Activated CD8-positive, alpha-beta T cell treated with anti-CD3 and anti-CD28 coated beads for 36 hours (primary cell): ENCODE data around the gene SAMD11. TPM values are rescaled to one million over a fixed set of nuclear protein-coding genes. Genes with fewer than 3 reads are reported as not detected.
A peak's percentile ranks its signal among the peaks of the same experiment; 100 is the strongest.

Experiments used
- ATAC-seq: fragments of 200-7000 bp; cut with Tn5 transposase; one replicate; pipeline ENCODE4 v1.10.0; 2021; ENCODE audit warnings: mild to moderate bottlenecking, moderate library complexity
- CTCF ChIA-PET: fragments of 350-600 bp; sonication (Branson Sonifier 250); formaldehyde crosslinking; loops from one replicate; lab custom pipeline; 2021; ENCODE audit warnings: antibody characterized with exemption; lab: Charles Lee
- POLR2A ChIA-PET: fragments of 350-600 bp; sonication (Branson Sonifier 250); formaldehyde crosslinking; loops from one replicate; lab custom pipeline; 2021; ENCODE audit warnings: antibody characterized with exemption; lab: Charles Lee
- DNase-seq: peaks from one replicate; pipeline ENCODE4 v3.0.0-alpha.2; 2020
- H3K27ac Mint-ChIP-seq: one replicate; pipeline ENCODE4 v1.8.0; 2021; ENCODE audit warnings: mild to moderate bottlenecking, mixed read lengths
- H3K27me3 Mint-ChIP-seq: one replicate; pipeline ENCODE4 v1.8.0; 2021; ENCODE audit warnings: mixed read lengths
- H3K36me3 Mint-ChIP-seq: one replicate; pipeline ENCODE4 v1.8.0; 2021; ENCODE audit warnings: low read depth, mixed read lengths
- H3K4me1 Mint-ChIP-seq: one replicate; pipeline ENCODE4 v1.8.0; 2021; ENCODE audit warnings: low read depth, mixed read lengths
- H3K4me3 Mint-ChIP-seq: one replicate; pipeline ENCODE4 v1.8.0; 2021; ENCODE audit warnings: mild to moderate bottlenecking, moderate library complexity, mixed read lengths
- H3K9me3 Mint-ChIP-seq: one replicate; pipeline ENCODE4 v1.8.0; 2021; ENCODE audit warnings: mixed read lengths
- intact Hi-C: fragments of 100-400 bp; cut with micrococcal nuclease; formaldehyde crosslinking; loops from one replicate; pipeline ENCODE4 v1.10.0; 2022
- total RNA-seq, 2 experiments: library from RNA; stranded (reverse); gene quantifications; one replicate each; pipeline ENCODE4 v1.2.3, GENCODE V29; 2021
- TF ChIP-seq, protein P1 (sequence below): fragments of 200-600 bp; IDR thresholded peaks from one replicate; pipeline ENCODE4 v1.8.0; 2022; ENCODE audit warnings: antibody characterized with exemption, mild to moderate bottlenecking

The SAMD11 gene
- total RNA-seq, 2 experiments from 2014 or later: not detected

DNA sequence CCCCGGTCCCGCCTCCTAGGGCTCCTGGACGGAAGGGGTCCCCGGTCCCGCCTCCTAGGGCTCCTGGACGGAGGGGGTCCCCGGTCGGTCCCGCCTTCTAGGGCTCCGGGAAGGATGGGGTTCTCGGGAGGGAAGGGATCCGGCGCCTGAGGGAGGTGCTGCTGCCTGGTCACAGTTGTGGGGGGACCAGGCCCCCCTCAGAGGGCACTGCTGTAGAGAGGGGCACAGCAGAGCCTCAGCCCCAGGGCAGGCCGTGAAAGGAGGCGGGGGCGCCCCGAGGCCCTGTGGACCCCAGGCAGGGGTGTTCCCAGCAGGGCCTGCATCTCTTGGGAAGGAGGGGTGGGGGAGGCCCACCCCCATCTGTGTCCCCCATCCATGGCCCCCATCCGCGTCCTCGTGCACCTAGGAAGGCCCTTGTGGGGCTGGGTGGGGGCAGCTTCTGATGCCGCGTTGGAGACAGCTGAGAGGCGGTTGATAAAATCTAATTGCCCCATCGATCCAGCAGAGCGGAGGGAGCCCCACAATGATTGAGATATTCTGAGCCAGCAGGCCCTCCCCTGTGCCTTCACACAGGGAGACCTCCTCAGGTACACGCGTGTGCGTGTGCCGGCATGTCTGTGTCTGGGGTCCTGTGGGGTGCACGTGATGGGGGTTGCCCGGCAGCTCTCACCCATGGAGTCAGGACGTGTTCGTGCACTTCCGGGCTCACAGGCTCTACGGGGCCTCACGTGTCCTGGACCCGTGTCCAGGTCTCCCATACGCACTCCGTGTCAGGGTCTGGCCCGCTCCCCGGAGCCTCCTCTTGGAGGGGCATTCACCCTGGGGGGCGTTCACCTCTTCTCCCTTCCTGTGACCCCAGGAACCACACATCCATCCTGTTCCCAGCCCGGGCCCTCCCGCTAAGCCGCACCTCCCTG lies 12.9 kb downstream of the SAMD11 start:
- POLR2A ChIA-PET: no interaction called here
- intact Hi-C loops: no loop called here
- no peak overlapping the region for H3K27ac Mint-ChIP-seq
- ATAC-seq (no peak), DNase-seq (no peak)
- no peak overlapping the region for H3K4me3 Mint-ChIP-seq
- TF ChIP-seq, protein P1, sequence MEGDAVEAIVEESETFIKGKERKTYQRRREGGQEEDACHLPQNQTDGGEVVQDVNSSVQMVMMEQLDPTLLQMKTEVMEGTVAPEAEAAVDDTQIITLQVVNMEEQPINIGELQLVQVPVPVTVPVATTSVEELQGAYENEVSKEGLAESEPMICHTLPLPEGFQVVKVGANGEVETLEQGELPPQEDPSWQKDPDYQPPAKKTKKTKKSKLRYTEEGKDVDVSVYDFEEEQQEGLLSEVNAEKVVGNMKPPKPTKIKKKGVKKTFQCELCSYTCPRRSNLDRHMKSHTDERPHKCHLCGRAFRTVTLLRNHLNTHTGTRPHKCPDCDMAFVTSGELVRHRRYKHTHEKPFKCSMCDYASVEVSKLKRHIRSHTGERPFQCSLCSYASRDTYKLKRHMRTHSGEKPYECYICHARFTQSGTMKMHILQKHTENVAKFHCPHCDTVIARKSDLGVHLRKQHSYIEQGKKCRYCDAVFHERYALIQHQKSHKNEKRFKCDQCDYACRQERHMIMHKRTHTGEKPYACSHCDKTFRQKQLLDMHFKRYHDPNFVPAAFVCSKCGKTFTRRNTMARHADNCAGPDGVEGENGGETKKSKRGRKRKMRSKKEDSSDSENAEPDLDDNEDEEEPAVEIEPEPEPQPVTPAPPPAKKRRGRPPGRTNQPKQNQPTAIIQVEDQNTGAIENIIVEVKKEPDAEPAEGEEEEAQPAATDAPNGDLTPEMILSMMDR: no peak
- peaks cover 4% of the 10 kb centered on the region for H3K4me1 Mint-ChIP-seq
- CTCF ChIA-PET: no interaction called here
- H3K36me3 Mint-ChIP-seq: no peaks in the 10 kb centered on the region
- no peaks in the 10 kb centered on the region for H3K9me3 Mint-ChIP-seq
- H3K27me3 Mint-ChIP-seq: peaks cover 31% of the 10 kb centered on the region

DNA sequence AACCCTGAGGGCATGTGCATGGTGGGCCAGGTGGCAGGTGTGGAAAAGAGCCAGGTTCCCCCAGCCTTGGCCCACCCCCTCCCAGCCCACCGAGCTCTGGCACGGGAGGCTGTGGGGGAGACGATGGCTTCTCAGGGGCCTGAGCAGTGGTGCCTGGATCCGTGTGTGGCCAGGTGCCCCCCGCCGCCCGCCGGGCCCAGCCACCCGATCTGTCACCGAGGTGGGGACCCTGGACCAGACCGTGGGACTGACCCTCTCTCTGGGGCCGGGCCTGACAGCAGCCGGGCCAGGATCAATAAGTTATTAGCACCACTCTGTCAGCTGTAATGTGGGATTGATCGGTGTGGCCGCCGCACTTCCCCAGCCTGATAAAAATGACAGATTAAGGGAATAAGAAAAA lies 13.8 kb downstream of the SAMD11 start:
- CTCF ChIA-PET: interaction anchor here (1.1 to 1.4 kb wide), 3 partner anchors 31 to 86 kb away, joined by 3 to 6 read pairs (median 4); no protein-coding TSS in a partner anchor

DNA sequence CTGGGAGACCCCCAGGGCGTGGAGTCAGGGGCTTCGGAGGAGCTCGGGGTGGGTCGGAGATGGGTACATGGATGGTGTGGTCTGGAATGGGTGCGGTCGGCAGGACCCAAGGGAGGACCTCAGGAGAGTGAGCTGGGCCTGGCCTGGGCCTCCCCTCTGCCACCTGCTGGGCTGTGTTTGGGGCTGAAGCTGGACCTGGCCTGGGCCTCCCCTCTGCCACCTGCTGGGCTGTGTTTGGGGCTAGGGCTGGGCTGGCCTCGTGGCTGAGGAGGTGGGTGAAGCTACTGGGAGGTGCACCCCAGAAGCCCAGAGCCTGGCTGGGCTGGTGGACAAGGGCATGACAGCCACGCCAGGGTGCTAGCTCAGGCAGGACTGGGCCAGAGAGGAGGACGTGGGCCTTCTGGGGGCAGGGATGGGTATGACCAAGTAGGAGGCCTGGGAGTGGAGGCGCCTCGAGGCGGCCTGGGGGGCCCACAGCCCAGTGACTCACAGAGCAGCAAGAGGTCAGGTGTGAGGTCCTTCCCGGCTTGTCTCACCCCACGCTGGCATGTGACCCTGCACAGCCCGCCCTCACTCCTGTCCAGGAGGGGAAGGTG lies 14.5 kb downstream of the SAMD11 start:
- ATAC-seq (peak; percentile 41), DNase-seq (no peak)
- Mint-ChIP-seq H3K4me1 (peaks cover 4% of the 10 kb centered on the region), H3K36me3 (no peaks in the 10 kb centered on the region), H3K27ac (no peak overlapping the region), H3K9me3 (no peaks in the 10 kb centered on the region), H3K27me3 (peaks cover 31% of the 10 kb centered on the region), H3K4me3 (no peak overlapping the region)
- intact Hi-C loops: no loop called here
- CTCF ChIA-PET: interaction anchor here (1.1 to 1.4 kb wide), 5 partner anchors 12 to 86 kb away, joined by 3 to 6 read pairs (median 3); no protein-coding TSS in a partner anchor
- POLR2A ChIA-PET: interaction anchor here (1.0 to 1.2 kb wide), 2 partner anchors 8 to 10 kb away, joined by 3 to 4 read pairs; no protein-coding TSS in a partner anchor
- TF ChIP-seq, protein P1: no peak

More for the DNA sequence above, 13.8 kb downstream of the SAMD11 start:
- TF ChIP-seq, protein P1: no peak
- no peaks in the 10 kb centered on the region for H3K9me3 Mint-ChIP-seq
- H3K27ac Mint-ChIP-seq: no peak overlapping the region
- no peaks in the 10 kb centered on the region for H3K36me3 Mint-ChIP-seq
- no peak overlapping the region for H3K4me3 Mint-ChIP-seq
- POLR2A ChIA-PET: interaction anchor here (1.0 kb wide), 1 partner anchor 9 kb away, joined by 3 read pairs; no protein-coding TSS in a partner anchor
- H3K27me3 Mint-ChIP-seq: peaks cover 31% of the 10 kb centered on the region
- intact Hi-C loops: no loop called here
- DNase-seq (no peak), ATAC-seq (no peak)
- H3K4me1 Mint-ChIP-seq: peaks cover 4% of the 10 kb centered on the region

DNA sequence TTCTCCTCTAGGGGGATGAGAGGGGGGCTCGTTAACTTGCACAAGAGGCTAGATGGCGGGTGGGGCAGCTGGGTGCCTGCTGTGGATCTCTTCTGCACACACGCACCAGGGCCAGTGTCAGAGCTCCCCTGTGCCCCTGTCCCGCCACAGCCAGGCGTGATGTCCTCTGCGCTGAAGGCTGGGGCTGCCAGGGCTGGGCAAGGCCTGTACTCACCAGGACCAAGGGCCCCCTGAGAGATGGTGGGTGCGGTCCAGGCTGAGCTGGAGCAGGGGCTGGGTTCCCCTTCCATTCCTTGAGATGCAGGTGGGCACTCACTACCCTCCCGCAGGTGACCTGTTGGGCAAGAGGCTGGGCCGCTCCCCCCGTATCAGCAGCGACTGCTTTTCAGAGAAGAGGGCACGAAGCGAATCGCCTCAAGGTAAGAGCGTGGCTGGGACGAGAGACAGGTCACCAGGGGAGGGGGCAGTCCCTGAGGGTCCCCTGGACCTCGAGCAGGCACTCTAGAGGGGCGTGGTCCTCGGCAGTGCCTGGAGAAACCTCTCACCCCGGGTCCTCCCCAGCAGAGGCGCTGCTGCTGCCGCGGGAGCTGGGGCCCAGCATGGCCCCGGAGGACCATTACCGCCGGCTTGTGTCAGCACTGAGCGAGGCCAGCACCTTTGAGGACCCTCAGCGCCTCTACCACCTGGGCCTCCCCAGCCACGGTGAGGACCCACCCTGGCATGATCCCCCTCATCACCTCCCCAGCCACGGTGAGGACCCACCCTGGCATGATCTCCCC lies 15.2 kb downstream of the SAMD11 start:
- DNase-seq: no peak
- ChIA-PET POLR2A (interaction anchor here (1.0 to 1.2 kb wide), 2 partner anchors 8 to 11 kb away, joined by 3 to 4 read pairs; no protein-coding TSS in a partner anchor), CTCF (interaction anchor here (1.1 to 1.4 kb wide), 6 partner anchors 13 to 85 kb away, joined by 3 to 6 read pairs (median 3); no protein-coding TSS in a partner anchor)
- intact Hi-C loops: no loop called here
- TF ChIP-seq, protein P1: no peak
- Mint-ChIP-seq H3K4me3 (no peak overlapping the region), H3K9me3 (no peaks in the 10 kb centered on the region), H3K36me3 (no peaks in the 10 kb centered on the region), H3K27ac (no peak overlapping the region), H3K4me1 (peaks cover 4% of the 10 kb centered on the region), H3K27me3 (peaks cover 29% of the 10 kb centered on the region)
- no peak for ATAC-seq
